ENCODE results near the gene EXOC3L4. TPM values are rescaled to one million over a fixed set of nuclear protein-coding genes. Genes with fewer than 3 reads are reported as not detected.

Gene EXOC3L4
- total and polyA plus RNA-seq, 9 of the 15 experiments (the other 6 are each of a cell fraction or from before 2014, with no cell fraction given) = 0.10 to 6.7 (median 0.98) TPM; not detected in 1

GRCh38 chr14:103091041-103091882 lies 3.3 kb upstream of the EXOC3L4 start (continued):
- TF ChIP-seq CTCFL (IDR thresholded peaks at IDR 0.05; ENCODE audit: borderline replicate concordance, insufficient read depth, low read depth, low read length, poor library complexity, severe bottlenecking) (peak; percentile 57), ETV1 (tag; conservative IDR thresholded peaks at IDR 0.05; ENCODE audit: low read depth) (no peak), KDM5B (IDR thresholded peaks at IDR 0.05; ENCODE audit: insufficient replicate concordance, low read depth, low read length) (no peak)

GRCh38 chr14:103091883-103092222 lies 2.7 kb upstream of the EXOC3L4 start:
- CTCF ChIA-PET (ENCODE audit: low intra/inter-chr PET ratio) = no interaction called here
- in situ Hi-C loops (cut with MboI) = no loop called here
- WGBS (ENCODE audit: insufficient coverage, low coverage, missing lambda C conversion rate) = 20% methylated on average over 6 of the region's 9 CpGs
- Histone ChIP-seq H3K9me1 (ENCODE audit: control insufficient read depth, insufficient read depth, low read length) (no peaks in the 10 kb centered on the region), H3K4me1 (replicated peaks in 1 of 2; ENCODE audit: control insufficient read depth in 2 of 2, insufficient read depth in 2 of 2, low read length in 2 of 2) (peaks cover 8 to 74% of the 10 kb centered on the region in 2 experiments; a peak in 4 of 5 replicates), H4K20me1 (replicated peaks; ENCODE audit: control insufficient read depth, insufficient read depth, low read length) (no peaks in the 10 kb centered on the region), H3K27me3 (ENCODE audit: control insufficient read depth in 2 of 2, insufficient read depth in 2 of 2, low read length in 2 of 2) (no peaks in the 10 kb centered on the region), H3K36me3 (ENCODE audit: control insufficient read depth, insufficient read depth, low read length) (no peaks in the 10 kb centered on the region), H3K4me2 (ENCODE audit: insufficient read depth, low read length) (peak overlapping the region; percentile 58), H3K27ac (ENCODE audit: extremely low read depth, low read depth, low read length) (peak overlapping the region; percentile 56), H3K9ac (ENCODE audit: insufficient read depth in 1 of 2, low read depth in 2 of 2, low read length in 2 of 2) (peak overlapping the region; percentile 56 to 86), H2AFZ (ENCODE audit: low read depth, low read length) (peak overlapping the region; percentile 92), H3K9me3 (replicated peaks; ENCODE audit: control insufficient read depth, insufficient read depth, low read depth, low read length) (no peaks in the 10 kb centered on the region), H3K79me2 (ENCODE audit: control insufficient read depth, insufficient read depth, low read length) (no peaks in the 10 kb centered on the region), H3K4me3 (peak overlapping the region; percentile 35)
- no peak; the same call in 2 of the 3 replicates for ATAC-seq
- no TSS peak for BruUV-seq (replicated peaks)
- no peak for FAIRE-seq
- intact Hi-C loops (cut with micrococcal nuclease) = no loop called here
- DNase-seq (ENCODE audit: extremely low read depth in 1 of 4, low spot score in 3 of 4) = no peak
- POLR2A ChIA-PET = no interaction called here
- TF ChIP-seq NRF1 (conservative IDR thresholded peaks at IDR 0.05 in 1 of 2, IDR thresholded peaks at IDR 0.05 in 1 of 2) (no peak), HLTF (IDR thresholded peaks at IDR 0.05) (no peak), SMAD1 (IDR thresholded peaks at IDR 0.05; ENCODE audit: low read depth, low read length, partially characterized antibody) (no peak), SNIP1 (IDR thresholded peaks at IDR 0.05; ENCODE audit: low read depth) (no peak), NKRF (IDR thresholded peaks at IDR 0.05; ENCODE audit: borderline replicate concordance) (no peak), POU5F1 (IDR thresholded peaks at IDR 0.05; ENCODE audit: borderline replicate concordance, low read depth, low read length, partially characterized antibody) (no peak)
- TF ChIP-seq, protein P1, sequence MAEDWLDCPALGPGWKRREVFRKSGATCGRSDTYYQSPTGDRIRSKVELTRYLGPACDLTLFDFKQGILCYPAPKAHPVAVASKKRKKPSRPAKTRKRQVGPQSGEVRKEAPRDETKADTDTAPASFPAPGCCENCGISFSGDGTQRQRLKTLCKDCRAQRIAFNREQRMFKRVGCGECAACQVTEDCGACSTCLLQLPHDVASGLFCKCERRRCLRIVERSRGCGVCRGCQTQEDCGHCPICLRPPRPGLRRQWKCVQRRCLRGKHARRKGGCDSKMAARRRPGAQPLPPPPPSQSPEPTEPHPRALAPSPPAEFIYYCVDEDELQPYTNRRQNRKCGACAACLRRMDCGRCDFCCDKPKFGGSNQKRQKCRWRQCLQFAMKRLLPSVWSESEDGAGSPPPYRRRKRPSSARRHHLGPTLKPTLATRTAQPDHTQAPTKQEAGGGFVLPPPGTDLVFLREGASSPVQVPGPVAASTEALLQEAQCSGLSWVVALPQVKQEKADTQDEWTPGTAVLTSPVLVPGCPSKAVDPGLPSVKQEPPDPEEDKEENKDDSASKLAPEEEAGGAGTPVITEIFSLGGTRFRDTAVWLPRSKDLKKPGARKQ (CRISPR knock-in tag; IDR thresholded peaks at IDR 0.05) = no peak
- TF ChIP-seq, protein P2, sequence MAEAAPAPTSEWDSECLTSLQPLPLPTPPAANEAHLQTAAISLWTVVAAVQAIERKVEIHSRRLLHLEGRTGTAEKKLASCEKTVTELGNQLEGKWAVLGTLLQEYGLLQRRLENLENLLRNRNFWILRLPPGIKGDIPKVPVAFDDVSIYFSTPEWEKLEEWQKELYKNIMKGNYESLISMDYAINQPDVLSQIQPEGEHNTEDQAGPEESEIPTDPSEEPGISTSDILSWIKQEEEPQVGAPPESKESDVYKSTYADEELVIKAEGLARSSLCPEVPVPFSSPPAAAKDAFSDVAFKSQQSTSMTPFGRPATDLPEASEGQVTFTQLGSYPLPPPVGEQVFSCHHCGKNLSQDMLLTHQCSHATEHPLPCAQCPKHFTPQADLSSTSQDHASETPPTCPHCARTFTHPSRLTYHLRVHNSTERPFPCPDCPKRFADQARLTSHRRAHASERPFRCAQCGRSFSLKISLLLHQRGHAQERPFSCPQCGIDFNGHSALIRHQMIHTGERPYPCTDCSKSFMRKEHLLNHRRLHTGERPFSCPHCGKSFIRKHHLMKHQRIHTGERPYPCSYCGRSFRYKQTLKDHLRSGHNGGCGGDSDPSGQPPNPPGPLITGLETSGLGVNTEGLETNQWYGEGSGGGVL (CRISPR knock-in tag; IDR thresholded peaks at IDR 0.05) = no peak
